DOHH2 (cell line): ENCODE measurements around the gene ARID5A.
"Not testable (repeated sequence)": the region's sequence is repeated elsewhere in the genome, so short reads cannot be mapped to it uniquely, and the experiment has no call there.

Source experiments
- H3F3A ChIP-seq: fragments of 200-600 bp; sonication (generic), shearing (Covaris generic); 2 replicates; pipeline ENCODE4 v1.6.0; 2016; ENCODE audit warnings: antibody characterized with exemption, mild to moderate bottlenecking; ENCODE audit not compliant: control insufficient read depth, insufficient read depth
- H3K27ac ChIP-seq: fragments of 200-600 bp; sonication (generic); 2 replicates; pipeline ENCODE4 v1.5.1; 2014; ENCODE audit warnings: low read depth, mild to moderate bottlenecking, low read length, moderate library complexity
- H3K27me3 ChIP-seq: fragments of 200-600 bp; sonication (generic); 2 replicates; pipeline ENCODE4 v1.6.1; 2014; ENCODE audit warnings: mild to moderate bottlenecking, low read length, mixed read lengths; ENCODE audit not compliant: control insufficient read depth
- H3K36me3 ChIP-seq: fragments of 200-600 bp; sonication (generic); 2 replicates; pipeline ENCODE4 v1.6.1; 2014; ENCODE audit warnings: mild to moderate bottlenecking, low read length, moderate library complexity, mixed read lengths; ENCODE audit not compliant: control insufficient read depth
- H3K4me1 ChIP-seq: fragments of 200-600 bp; sonication (generic); 2 replicates; pipeline ENCODE4 v1.6.1; 2014; ENCODE audit warnings: mild to moderate bottlenecking, low read length, mixed read lengths; ENCODE audit not compliant: control insufficient read depth
- H3K4me2 ChIP-seq: fragments of 200-600 bp; sonication (generic); 2 replicates; pipeline ENCODE4 v1.6.0; 2014; ENCODE audit warnings: mild to moderate bottlenecking, low read length, moderate library complexity
- H3K4me3 ChIP-seq: fragments of 200-600 bp; sonication (generic); 2 replicates; pipeline ENCODE4 v1.5.1; 2014; ENCODE audit warnings: mild to moderate bottlenecking, low read length, mixed read lengths
- H3K79me2 ChIP-seq: fragments of 200-600 bp; sonication (generic); 2 replicates; pipeline ENCODE4 v1.6.1; 2014; ENCODE audit warnings: mild to moderate bottlenecking, low read length, mixed read lengths; ENCODE audit not compliant: control insufficient read depth
- H3K9me2 ChIP-seq: fragments of 200-600 bp; sonication (generic); replicated peaks from 2 replicates; pipeline ENCODE4 v1.6.1; 2014; ENCODE audit warnings: mild to moderate bottlenecking, low read length, mixed read lengths; ENCODE audit not compliant: control insufficient read depth
- H3K9me3 ChIP-seq: fragments of 200-600 bp; sonication (generic); 2 replicates; pipeline ENCODE4 v1.6.1; 2014; ENCODE audit warnings: antibody characterized with exemption, low read length, mixed read lengths; ENCODE audit not compliant: control insufficient read depth, insufficient read depth
- H4K20me1 ChIP-seq: fragments of 200-600 bp; sonication (generic); 2 replicates; pipeline ENCODE4 v1.6.0; 2014; ENCODE audit warnings: low read depth, mild to moderate bottlenecking, antibody characterized with exemption, low read length, moderate library complexity; ENCODE audit not compliant: control insufficient read depth, insufficient read depth
- CTCF ChIP-seq: fragments of 200-600 bp; sonication (generic); IDR thresholded peaks from one replicate; pipeline ENCODE4 v1.5.1; 2014; ENCODE audit warnings: antibody characterized with exemption, mild to moderate bottlenecking, low read depth, low read length; ENCODE audit not compliant: poor library complexity, severe bottlenecking
- EZH2phosphoT487 ChIP-seq: fragments of 200-600 bp; sonication (generic); IDR thresholded peaks from 2 replicates; pipeline ENCODE4 v1.6.1; 2017; ENCODE audit warnings: borderline replicate concordance, mild to moderate bottlenecking, antibody characterized with exemption, low read length, moderate library complexity, mixed read lengths

ARID5A gene

GRCh38 chr2:96495982-96496629 lies 40.4 kb upstream of the ARID5A start:
- TF ChIP-seq CTCF (no peak), EZH2phosphoT487 (no peak)
- no peak overlapping the region for H3K4me3 ChIP-seq
- H3F3A ChIP-seq, result no peaks in the 10 kb centered on the region
- no peaks in the 10 kb centered on the region for H3K4me1 ChIP-seq
- H3K27me3 ChIP-seq, result peaks cover 21% of the 10 kb centered on the region
- H3K4me2 ChIP-seq, result no peak overlapping the region
- H3K36me3 ChIP-seq, result no peaks in the 10 kb centered on the region
- no peaks in the 10 kb centered on the region for H3K79me2 ChIP-seq
- no peaks in the 10 kb centered on the region for H4K20me1 ChIP-seq
- H3K9me2 ChIP-seq, result no peaks in the 10 kb centered on the region
- H3K27ac ChIP-seq, result no peak overlapping the region
- no peaks in the 10 kb centered on the region for H3K9me3 ChIP-seq

GRCh38 chr2:96498021-96498431 lies 38.5 kb upstream of the ARID5A start:
- TF ChIP-seq EZH2phosphoT487, result no peak
- no peak for TF ChIP-seq CTCF
- Histone ChIP-seq H3K9me3 (no peaks in the 10 kb centered on the region), H3K4me2 (no peak overlapping the region), H3K27me3 (peaks cover 21% of the 10 kb centered on the region), H3K27ac (no peak overlapping the region), H3F3A (no peaks in the 10 kb centered on the region), H3K9me2 (no peaks in the 10 kb centered on the region), H3K4me3 (no peak overlapping the region), H3K4me1 (no peaks in the 10 kb centered on the region), H4K20me1 (no peaks in the 10 kb centered on the region), H3K36me3 (no peaks in the 10 kb centered on the region), H3K79me2 (no peaks in the 10 kb centered on the region)

GRCh38 chr2:96498611-96499010 lies 37.9 kb upstream of the ARID5A start:
- H3K9me2 ChIP-seq, H4K20me1 ChIP-seq, H3K27ac ChIP-seq, H3F3A ChIP-seq, H3K79me2 ChIP-seq, H3K4me1 ChIP-seq, H3K36me3 ChIP-seq, H3K9me3 ChIP-seq, H3K4me2 ChIP-seq, H3K4me3 ChIP-seq: not testable (repeated sequence)
- H3K27me3 ChIP-seq, result peaks cover 27% of the 10 kb centered on the region

GRCh38 chr2:96499061-96499960 lies 37.2 kb upstream of the ARID5A start:
- H3K4me1 ChIP-seq, result no peaks in the 10 kb centered on the region
- no peaks in the 10 kb centered on the region for H3K79me2 ChIP-seq
- H3K9me2 ChIP-seq, result no peaks in the 10 kb centered on the region
- H3K4me2 ChIP-seq, result no peak overlapping the region
- no peaks in the 10 kb centered on the region for H4K20me1 ChIP-seq
- no peaks in the 10 kb centered on the region for H3F3A ChIP-seq
- H3K9me3 ChIP-seq, result no peaks in the 10 kb centered on the region
- H3K27me3 ChIP-seq, result peaks cover 34% of the 10 kb centered on the region
- H3K4me3 ChIP-seq, result no peak overlapping the region
- no peaks in the 10 kb centered on the region for H3K36me3 ChIP-seq
- TF ChIP-seq EZH2phosphoT487, result no peak
- no peak for TF ChIP-seq CTCF
- no peak overlapping the region for H3K27ac ChIP-seq
